ENCODE data around the gene CGAS. TPM values are rescaled to one million over a fixed set of nuclear protein-coding genes. Genes with fewer than 3 reads are reported as not detected.

Gene CGAS
- total and polyA plus RNA-seq, 9 of the 15 experiments (the other 6 are each of a cell fraction or from before 2014, with no cell fraction given): 0.01 to 0.32 (median 0.06) TPM; not detected in 2

DNA sequence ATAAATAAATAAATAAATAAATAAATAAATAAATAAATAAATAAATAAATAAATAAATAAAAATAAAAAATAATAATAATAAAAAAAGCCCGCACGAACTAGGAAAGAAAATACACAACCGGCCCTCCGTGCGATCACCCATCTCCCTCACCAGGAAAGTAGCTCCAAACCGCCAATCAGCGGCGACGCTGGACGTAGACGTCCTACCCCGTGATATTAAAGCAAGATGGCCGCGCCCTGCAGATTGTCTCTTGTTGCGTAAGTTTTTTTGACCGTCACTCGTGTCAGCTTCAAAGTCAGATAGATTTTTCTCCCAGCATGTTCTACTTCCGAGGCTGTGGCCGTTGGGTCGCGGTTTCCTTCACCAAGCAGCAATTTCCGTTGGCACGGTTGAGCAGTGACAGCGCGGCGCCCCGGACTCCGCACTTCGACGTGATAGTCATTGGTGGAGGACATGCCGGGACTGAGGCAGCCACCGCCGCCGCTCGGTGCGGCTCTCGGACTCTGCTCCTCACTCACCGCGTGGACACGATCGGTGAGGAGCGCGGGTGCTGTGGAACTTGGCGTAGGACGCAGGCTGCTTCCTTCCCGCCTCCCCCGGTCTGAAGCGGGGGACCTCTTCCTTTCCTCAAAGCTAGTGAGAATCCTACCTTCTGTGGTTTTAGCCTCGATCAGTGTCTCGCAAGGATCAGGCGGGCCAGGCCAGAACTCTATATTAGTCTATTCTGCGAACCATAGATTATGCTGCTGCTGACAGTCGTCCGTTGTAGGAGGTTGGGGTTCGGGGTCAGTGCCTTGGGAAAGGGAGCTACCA is 9.6 kb upstream of the CGAS start, which contains the start of gene MTO1 (continued):
- TF ChIP-seq, protein P1, sequence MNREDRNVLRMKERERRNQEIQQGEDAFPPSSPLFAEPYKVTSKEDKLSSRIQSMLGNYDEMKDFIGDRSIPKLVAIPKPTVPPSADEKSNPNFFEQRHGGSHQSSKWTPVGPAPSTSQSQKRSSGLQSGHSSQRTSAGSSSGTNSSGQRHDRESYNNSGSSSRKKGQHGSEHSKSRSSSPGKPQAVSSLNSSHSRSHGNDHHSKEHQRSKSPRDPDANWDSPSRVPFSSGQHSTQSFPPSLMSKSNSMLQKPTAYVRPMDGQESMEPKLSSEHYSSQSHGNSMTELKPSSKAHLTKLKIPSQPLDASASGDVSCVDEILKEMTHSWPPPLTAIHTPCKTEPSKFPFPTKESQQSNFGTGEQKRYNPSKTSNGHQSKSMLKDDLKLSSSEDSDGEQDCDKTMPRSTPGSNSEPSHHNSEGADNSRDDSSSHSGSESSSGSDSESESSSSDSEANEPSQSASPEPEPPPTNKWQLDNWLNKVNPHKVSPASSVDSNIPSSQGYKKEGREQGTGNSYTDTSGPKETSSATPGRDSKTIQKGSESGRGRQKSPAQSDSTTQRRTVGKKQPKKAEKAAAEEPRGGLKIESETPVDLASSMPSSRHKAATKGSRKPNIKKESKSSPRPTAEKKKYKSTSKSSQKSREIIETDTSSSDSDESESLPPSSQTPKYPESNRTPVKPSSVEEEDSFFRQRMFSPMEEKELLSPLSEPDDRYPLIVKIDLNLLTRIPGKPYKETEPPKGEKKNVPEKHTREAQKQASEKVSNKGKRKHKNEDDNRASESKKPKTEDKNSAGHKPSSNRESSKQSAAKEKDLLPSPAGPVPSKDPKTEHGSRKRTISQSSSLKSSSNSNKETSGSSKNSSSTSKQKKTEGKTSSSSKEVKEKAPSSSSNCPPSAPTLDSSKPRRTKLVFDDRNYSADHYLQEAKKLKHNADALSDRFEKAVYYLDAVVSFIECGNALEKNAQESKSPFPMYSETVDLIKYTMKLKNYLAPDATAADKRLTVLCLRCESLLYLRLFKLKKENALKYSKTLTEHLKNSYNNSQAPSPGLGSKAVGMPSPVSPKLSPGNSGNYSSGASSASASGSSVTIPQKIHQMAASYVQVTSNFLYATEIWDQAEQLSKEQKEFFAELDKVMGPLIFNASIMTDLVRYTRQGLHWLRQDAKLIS (CRISPR knock-in tag; IDR thresholded peaks at IDR 0.05): peak; percentile 82
- TF ChIP-seq CTBP1 (IDR thresholded peaks at IDR 0.05; ENCODE audit: borderline replicate concordance) (peak; percentile 40; the same call in 1 of the 2 replicates), DIDO1 (tag; IDR thresholded peaks at IDR 0.05; ENCODE audit: low read depth) (peak; percentile 82; the same call in 1 of the 2 replicates), LCOR (CRISPR knock-in tag; IDR thresholded peaks at IDR 0.05) (peak; percentile 89), ZNF561 (CRISPR knock-in tag; conservative IDR thresholded peaks at IDR 0.05) (no peak), SMAD1 (IDR thresholded peaks at IDR 0.05; ENCODE audit: low read depth, low read length, partially characterized antibody) (peak; percentile 51), RBBP5 (IDR thresholded peaks at IDR 0.05; ENCODE audit: borderline replicate concordance, insufficient read depth, low read length, poor library complexity, severe bottlenecking) (peak; percentile 96), ZFP30 (CRISPR knock-in tag; IDR thresholded peaks at IDR 0.05; ENCODE audit: borderline replicate concordance) (no peak), HCFC1 (IDR thresholded peaks at IDR 0.05; ENCODE audit: low read depth, low read length) (peak; percentile 64), FOXA1 (IDR thresholded peaks at IDR 0.05; ENCODE audit: borderline replicate concordance) (no peak), ILF3 (IDR thresholded peaks at IDR 0.05; ENCODE audit: borderline replicate concordance) (no peak), TRIM24 (IDR thresholded peaks at IDR 0.05) (peak in 1 of 2 experiments; percentile 53; a peak in 1 of 4 replicates), RB1 (IDR thresholded peaks at IDR 0.05; ENCODE audit: low read depth) (peak; percentile 36; the same call in 1 of the 2 replicates), GABPB1 (CRISPR knock-in tag; IDR thresholded peaks at IDR 0.05) (peak; percentile 67), SAFB (IDR thresholded peaks at IDR 0.05; ENCODE audit: borderline replicate concordance, low read depth, low read length) (peak; percentile 79; the same call in 1 of the 2 replicates), RAD21 (CRISPR knock-in tag; conservative IDR thresholded peaks at IDR 0.05 in 1 of 2, IDR thresholded peaks at IDR 0.05 in 1 of 2) (0 out of 4 replicates have a peak, but pooled peaks of 1 of the 2 experiments have one; percentile 9), ZNF431 (CRISPR knock-in tag; IDR thresholded peaks at IDR 0.05) (0 out of 2 replicates have a peak, but pooled peaks have one; percentile 27), XRCC3 (IDR thresholded peaks at IDR 0.05) (no peak)
- TF ChIP-seq, protein P2, sequence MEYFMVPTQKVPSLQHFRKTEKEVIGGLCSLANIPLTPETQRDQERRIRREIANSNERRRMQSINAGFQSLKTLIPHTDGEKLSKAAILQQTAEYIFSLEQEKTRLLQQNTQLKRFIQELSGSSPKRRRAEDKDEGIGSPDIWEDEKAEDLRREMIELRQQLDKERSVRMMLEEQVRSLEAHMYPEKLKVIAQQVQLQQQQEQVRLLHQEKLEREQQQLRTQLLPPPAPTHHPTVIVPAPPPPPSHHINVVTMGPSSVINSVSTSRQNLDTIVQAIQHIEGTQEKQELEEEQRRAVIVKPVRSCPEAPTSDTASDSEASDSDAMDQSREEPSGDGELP (CRISPR knock-in tag; IDR thresholded peaks at IDR 0.05; ENCODE audit: borderline replicate concordance): peak; percentile 58; the same call in 1 of the 2 replicates
- TF ChIP-seq, protein P3, sequence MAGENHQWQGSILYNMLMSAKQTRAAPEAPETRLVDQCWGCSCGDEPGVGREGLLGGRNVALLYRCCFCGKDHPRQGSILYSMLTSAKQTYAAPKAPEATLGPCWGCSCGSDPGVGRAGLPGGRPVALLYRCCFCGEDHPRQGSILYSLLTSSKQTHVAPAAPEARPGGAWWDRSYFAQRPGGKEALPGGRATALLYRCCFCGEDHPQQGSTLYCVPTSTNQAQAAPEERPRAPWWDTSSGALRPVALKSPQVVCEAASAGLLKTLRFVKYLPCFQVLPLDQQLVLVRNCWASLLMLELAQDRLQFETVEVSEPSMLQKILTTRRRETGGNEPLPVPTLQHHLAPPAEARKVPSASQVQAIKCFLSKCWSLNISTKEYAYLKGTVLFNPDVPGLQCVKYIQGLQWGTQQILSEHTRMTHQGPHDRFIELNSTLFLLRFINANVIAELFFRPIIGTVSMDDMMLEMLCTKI (IDR thresholded peaks at IDR 0.05; ENCODE audit: partially characterized antibody): no peak
- TF ChIP-seq, protein P4, sequence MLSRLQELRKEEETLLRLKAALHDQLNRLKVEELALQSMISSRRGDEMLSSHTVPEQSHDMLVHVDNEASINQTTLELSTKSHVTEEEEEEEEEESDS (CRISPR knock-in tag; IDR thresholded peaks at IDR 0.05): no peak

Data from K562 (cell line).